K562 (cell line): Measurements from ENCODE around the gene DPH2. TPM values are rescaled to one million over a fixed set of nuclear protein-coding genes. Genes with fewer than 3 reads are reported as not detected.

Source experiments
- MXI1 ChIP-seq: IDR thresholded peaks from 2 replicates; pipeline ENCODE4 v1.6.1; 2011; ENCODE audit warnings: low read depth, mild to moderate bottlenecking, improper control_type of control experiment, low read length
- SMC3 ChIP-seq: conservative IDR thresholded peaks from 2 replicates; pipeline ENCODE4 v1.6.1; 2011; ENCODE audit warnings: low read depth, low read length, improper control_type of control experiment; ENCODE audit not compliant: insufficient read depth
- ZBTB33 ChIP-seq: sonication (generic); formaldehyde crosslinking; IDR thresholded peaks from 2 replicates; pipeline ENCODE4 v1.8.1; 2023; ENCODE audit warnings: mild to moderate bottlenecking, missing genetic modification reagents
- ZNF395 ChIP-seq: fragments of 200-800 bp; sonication (Bioruptor generic); IDR thresholded peaks from 2 replicates; pipeline ENCODE4 v1.6.1; 2017; ENCODE audit warnings: missing genetic modification characterization, missing compliant biosample characterization
- polyA plus RNA-seq, 8 experiments: library from polyadenylated mRNA; depleted of rRNA in 4 of 8; stranded (reverse) in 5 of 8; unstranded in 3 of 8; fragments of >200 nt; fragmentation: Nextera tagmentation in 2 of 8; fragmentation: Illumina TruSeq in 1 of 8; extraction: Ambion mirVana in 2 of 8; extraction: Trizol in 1 of 8; gene quantifications; 2 replicates each; pipeline versions ENCODE4 v1.2.1 to v1.2.3, GENCODE V29; 2011 to 2014; ENCODE audit warnings: inconsistent platforms in 1 of 8, missing spikeins in 1 of 8
- total RNA-seq, 7 experiments: library from RNA; depleted of rRNA in 6 of 7; stranded (reverse); fragments of >200 nt in 6 of 7; fragmentation: Illumina TruSeq in 2 of 7; extraction: Trizol in 2 of 7; gene quantifications; 2 replicates each; pipeline versions ENCODE4 v1.2.1 to v1.2.3, GENCODE V29; 2011 to 2021; ENCODE audit warnings: low replicate concordance in 1 of 7
- TF ChIP-seq, protein P1 (sequence below): sonication (generic); formaldehyde crosslinking; IDR thresholded peaks from 2 replicates; pipeline ENCODE4 v1.5.0; 2020; ENCODE audit warnings: missing genetic modification reagents
- TF ChIP-seq, protein P2 (sequence below): fragments of 450-650 bp; formaldehyde crosslinking; conservative IDR thresholded peaks from 2 replicates; pipeline ENCODE4 v1.4.0; 2022; ENCODE audit warnings: mild to moderate bottlenecking, missing genetic modification characterization
- TF ChIP-seq, protein P3 (sequence below): sonication (generic); formaldehyde crosslinking; IDR thresholded peaks from 2 replicates; pipeline ENCODE4 v1.8.1; 2023; ENCODE audit warnings: missing genetic modification reagents, mild to moderate bottlenecking, borderline replicate concordance
- TF ChIP-seq, protein P4 (sequence below): fragments of 250-450 bp; sonication (Bioruptor Pico); IDR thresholded peaks from 2 replicates; pipeline ENCODE4 v1.5.0; 2020; ENCODE audit warnings: mild to moderate bottlenecking, borderline replicate concordance

DPH2 gene
- total and polyA plus RNA-seq, 9 of the 15 experiments (the other 6 are each of a cell fraction or from before 2014, with no cell fraction given) = 17.9 to 94.1 (median 68.1) TPM

DNA sequence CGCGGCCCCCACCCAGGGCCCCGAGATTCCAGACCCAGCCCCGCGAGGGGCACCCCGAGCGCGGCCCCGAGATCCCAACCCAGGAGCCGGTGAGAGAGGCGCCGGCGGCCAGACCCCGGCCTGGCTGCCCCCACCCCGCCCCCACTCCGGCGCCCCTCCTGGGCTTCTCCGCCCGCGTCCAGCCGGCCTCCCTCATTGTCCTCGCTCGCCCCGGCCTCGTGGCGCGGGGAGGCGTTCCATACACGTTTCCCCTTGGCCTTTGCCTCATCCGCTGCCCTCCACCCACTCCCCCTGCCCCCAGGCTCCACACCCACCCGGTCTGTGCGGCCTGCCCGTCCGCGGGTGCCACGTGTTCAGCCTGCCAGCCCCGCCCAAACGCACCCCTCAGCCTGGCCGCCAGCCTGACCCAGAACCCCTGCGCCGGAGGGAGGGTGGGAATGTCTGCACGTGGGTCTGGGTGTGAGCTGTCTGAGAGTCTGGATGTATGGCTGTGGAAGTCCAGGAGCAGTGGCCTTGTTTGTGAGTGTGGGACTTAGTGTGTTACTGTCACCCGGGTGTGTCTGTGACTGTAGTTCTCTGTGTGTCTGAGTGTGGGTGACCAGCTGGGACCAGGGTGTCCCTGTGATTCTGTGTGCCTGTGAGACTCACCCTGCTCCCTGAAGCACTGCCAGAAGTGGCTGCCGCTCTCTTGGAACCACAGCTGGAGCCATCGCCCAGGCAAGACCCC is 9.9 kb downstream of the DPH2 start (continued):
- TF ChIP-seq, protein P1, sequence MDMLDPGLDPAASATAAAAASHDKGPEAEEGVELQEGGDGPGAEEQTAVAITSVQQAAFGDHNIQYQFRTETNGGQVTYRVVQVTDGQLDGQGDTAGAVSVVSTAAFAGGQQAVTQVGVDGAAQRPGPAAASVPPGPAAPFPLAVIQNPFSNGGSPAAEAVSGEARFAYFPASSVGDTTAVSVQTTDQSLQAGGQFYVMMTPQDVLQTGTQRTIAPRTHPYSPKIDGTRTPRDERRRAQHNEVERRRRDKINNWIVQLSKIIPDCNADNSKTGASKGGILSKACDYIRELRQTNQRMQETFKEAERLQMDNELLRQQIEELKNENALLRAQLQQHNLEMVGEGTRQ (CRISPR knock-in tag) = peak; percentile 67
- TF ChIP-seq ZBTB33 (0 out of 2 replicates have a peak, but pooled peaks have one; percentile 34), MXI1 (peak; percentile 91), SMC3 (no peak), ZNF395 (CRISPR knock-in tag) (peak; percentile 71; the same call in 1 of the 2 replicates)
- TF ChIP-seq, protein P2, sequence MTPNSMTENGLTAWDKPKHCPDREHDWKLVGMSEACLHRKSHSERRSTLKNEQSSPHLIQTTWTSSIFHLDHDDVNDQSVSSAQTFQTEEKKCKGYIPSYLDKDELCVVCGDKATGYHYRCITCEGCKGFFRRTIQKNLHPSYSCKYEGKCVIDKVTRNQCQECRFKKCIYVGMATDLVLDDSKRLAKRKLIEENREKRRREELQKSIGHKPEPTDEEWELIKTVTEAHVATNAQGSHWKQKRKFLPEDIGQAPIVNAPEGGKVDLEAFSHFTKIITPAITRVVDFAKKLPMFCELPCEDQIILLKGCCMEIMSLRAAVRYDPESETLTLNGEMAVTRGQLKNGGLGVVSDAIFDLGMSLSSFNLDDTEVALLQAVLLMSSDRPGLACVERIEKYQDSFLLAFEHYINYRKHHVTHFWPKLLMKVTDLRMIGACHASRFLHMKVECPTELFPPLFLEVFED (CRISPR knock-in tag) = peak; percentile 30; the same call in 1 of the 2 replicates
- TF ChIP-seq, protein P3, sequence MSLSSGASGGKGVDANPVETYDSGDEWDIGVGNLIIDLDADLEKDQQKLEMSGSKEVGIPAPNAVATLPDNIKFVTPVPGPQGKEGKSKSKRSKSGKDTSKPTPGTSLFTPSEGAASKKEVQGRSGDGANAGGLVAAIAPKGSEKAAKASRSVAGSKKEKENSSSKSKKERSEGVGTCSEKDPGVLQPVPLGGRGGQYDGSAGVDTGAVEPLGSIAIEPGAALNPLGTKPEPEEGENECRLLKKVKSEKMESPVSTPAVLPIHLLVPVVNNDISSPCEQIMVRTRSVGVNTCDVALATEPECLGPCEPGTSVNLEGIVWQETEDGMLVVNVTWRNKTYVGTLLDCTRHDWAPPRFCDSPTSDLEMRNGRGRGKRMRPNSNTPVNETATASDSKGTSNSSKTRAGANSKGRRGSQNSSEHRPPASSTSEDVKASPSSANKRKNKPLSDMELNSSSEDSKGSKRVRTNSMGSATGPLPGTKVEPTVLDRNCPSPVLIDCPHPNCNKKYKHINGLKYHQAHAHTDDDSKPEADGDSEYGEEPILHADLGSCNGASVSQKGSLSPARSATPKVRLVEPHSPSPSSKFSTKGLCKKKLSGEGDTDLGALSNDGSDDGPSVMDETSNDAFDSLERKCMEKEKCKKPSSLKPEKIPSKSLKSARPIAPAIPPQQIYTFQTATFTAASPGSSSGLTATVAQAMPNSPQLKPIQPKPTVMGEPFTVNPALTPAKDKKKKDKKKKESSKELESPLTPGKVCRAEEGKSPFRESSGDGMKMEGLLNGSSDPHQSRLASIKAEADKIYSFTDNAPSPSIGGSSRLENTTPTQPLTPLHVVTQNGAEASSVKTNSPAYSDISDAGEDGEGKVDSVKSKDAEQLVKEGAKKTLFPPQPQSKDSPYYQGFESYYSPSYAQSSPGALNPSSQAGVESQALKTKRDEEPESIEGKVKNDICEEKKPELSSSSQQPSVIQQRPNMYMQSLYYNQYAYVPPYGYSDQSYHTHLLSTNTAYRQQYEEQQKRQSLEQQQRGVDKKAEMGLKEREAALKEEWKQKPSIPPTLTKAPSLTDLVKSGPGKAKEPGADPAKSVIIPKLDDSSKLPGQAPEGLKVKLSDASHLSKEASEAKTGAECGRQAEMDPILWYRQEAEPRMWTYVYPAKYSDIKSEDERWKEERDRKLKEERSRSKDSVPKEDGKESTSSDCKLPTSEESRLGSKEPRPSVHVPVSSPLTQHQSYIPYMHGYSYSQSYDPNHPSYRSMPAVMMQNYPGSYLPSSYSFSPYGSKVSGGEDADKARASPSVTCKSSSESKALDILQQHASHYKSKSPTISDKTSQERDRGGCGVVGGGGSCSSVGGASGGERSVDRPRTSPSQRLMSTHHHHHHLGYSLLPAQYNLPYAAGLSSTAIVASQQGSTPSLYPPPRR (CRISPR knock-in tag) = no peak
- TF ChIP-seq, protein P4, sequence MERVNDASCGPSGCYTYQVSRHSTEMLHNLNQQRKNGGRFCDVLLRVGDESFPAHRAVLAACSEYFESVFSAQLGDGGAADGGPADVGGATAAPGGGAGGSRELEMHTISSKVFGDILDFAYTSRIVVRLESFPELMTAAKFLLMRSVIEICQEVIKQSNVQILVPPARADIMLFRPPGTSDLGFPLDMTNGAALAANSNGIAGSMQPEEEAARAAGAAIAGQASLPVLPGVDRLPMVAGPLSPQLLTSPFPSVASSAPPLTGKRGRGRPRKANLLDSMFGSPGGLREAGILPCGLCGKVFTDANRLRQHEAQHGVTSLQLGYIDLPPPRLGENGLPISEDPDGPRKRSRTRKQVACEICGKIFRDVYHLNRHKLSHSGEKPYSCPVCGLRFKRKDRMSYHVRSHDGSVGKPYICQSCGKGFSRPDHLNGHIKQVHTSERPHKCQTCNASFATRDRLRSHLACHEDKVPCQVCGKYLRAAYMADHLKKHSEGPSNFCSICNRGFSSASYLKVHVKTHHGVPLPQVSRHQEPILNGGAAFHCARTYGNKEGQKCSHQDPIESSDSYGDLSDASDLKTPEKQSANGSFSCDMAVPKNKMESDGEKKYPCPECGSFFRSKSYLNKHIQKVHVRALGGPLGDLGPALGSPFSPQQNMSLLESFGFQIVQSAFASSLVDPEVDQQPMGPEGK (CRISPR knock-in tag) = no peak
